ENCODE measurements around the gene GTF2IRD1. TPM values are rescaled to one million over a fixed set of nuclear protein-coding genes. Genes with fewer than 3 reads are reported as not detected.

The GTF2IRD1 gene
- total RNA-seq, 1 experiment from 2014 or later = 34.3 TPM

DNA sequence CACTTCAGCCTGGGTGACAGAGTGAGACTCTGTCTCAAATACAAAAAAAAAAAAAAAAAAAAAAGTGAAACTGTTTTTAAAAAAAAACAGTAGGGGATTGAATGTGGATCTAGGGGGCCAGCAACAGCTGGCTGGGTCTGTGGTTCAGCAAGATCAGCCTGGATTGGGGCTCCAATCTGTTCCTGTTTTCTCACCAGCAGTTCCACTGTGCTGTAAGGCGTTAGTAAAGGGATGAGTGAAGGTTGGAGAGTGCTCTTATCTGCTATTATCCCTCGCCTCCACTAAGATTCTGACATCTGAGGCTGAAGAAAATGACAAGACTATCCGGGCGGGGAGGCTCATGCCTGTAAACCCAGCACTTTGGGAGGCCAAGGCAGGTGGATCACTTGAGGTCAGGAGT lies 41.6 kb upstream of the GTF2IRD1 start:
- Mint-ChIP-seq H3K9me3 (no peaks in the 10 kb centered on the region; a peak in 2 of 5 replicates), H3K4me1 (no peaks in the 10 kb centered on the region), H3K27me3 (ENCODE audit: low read depth) (peaks cover 3% of the 10 kb centered on the region), H3K27ac (no peak overlapping the region), H3K4me3 (no peak overlapping the region), H3K36me3 (ENCODE audit: insufficient read depth in 1 of 3, low read depth in 3 of 3) (no peaks in the 10 kb centered on the region)
- H3K79me1 ChIP-seq (ENCODE audit: insufficient read depth, low read depth, low read length, poor library complexity, severe bottlenecking) = no peaks in the 10 kb centered on the region
- H3K9ac ChIP-seq (ENCODE audit: extremely low read depth, insufficient read length, low read length) = no peak overlapping the region
- H3K14ac ChIP-seq (ENCODE audit: insufficient read depth, low read length) = no peak overlapping the region
- no peaks in the 10 kb centered on the region for H3K4me1 ChIP-seq (ENCODE audit: insufficient read depth, low read length)
- H3K56ac ChIP-seq (ENCODE audit: insufficient read length, low read depth, low read length) = no peak overlapping the region
- H3K4ac ChIP-seq (ENCODE audit: low read depth, low read length) = no peak overlapping the region
- H2BK12ac ChIP-seq (ENCODE audit: insufficient read length, low read depth, low read length) = no peak overlapping the region
- no peak overlapping the region for H4K91ac ChIP-seq (ENCODE audit: insufficient read length, low read depth, low read length)
- H2BK15ac ChIP-seq (ENCODE audit: low read depth, low read length) = no peak overlapping the region
- no peak overlapping the region for H3K18ac ChIP-seq (ENCODE audit: insufficient read length, low read depth, low read length)
- no peak overlapping the region for H4K5ac ChIP-seq (ENCODE audit: insufficient read length, low read depth, low read length)
- H2BK20ac ChIP-seq (ENCODE audit: low read depth, low read length, poor library complexity, severe bottlenecking) = no peak overlapping the region
- H3K79me2 ChIP-seq (ENCODE audit: insufficient read depth, low read length) = no peaks in the 10 kb centered on the region
- H4K8ac ChIP-seq (replicated peaks; ENCODE audit: insufficient read length, low read depth, low read length) = no peak overlapping the region
- no peaks in the 10 kb centered on the region for H3K27me3 ChIP-seq (ENCODE audit: insufficient read depth, low read length)
- no peak overlapping the region for H3T11ph ChIP-seq (ENCODE audit: low read length)
- no peaks in the 10 kb centered on the region for H3K23me2 ChIP-seq (ENCODE audit: insufficient read length, low read depth, low read length, poor library complexity, severe bottlenecking)
- no peak overlapping the region for H3K4me2 ChIP-seq (ENCODE audit: insufficient read depth, insufficient read length, low read length)
- no peak overlapping the region for H2AK5ac ChIP-seq (ENCODE audit: insufficient read length, low read length)
- H3K23ac ChIP-seq (ENCODE audit: insufficient read length, low read depth, low read length) = no peak overlapping the region
- no peak overlapping the region for H3K27ac ChIP-seq (ENCODE audit: insufficient read length, low read depth, low read length)
- no peak for DNase-seq
- H4K20me1 ChIP-seq (ENCODE audit: control insufficient read depth, insufficient read depth, insufficient read length) = no peaks in the 10 kb centered on the region
- TF ChIP-seq CTCF (conservative IDR thresholded peaks at IDR 0.05) = no peak
- H2BK5ac ChIP-seq (ENCODE audit: insufficient read length, low read length) = no peak overlapping the region
- no peak overlapping the region for H2AFZ ChIP-seq (ENCODE audit: low read length)
- H2BK120ac ChIP-seq (ENCODE audit: low read depth, low read length, poor library complexity, severe bottlenecking) = no peak overlapping the region
- no peaks in the 10 kb centered on the region for H3K9me3 ChIP-seq (ENCODE audit: control insufficient read depth, low read depth, low read length)
- WGBS (ENCODE audit: extremely low coverage, insufficient read length, low lambda C conversion rate) = no CpG with 5 or more reads among the region's 4 CpGs

Measured in H9 (cell line).